HG02840 (cell line): ENCODE data around the gene CNEP1R1.

ENCODE experiments used
- ATAC-seq: cut with Tn5 transposase; IDR thresholded peaks from one replicate; pipeline ENCODE4 v1.9.1; 2021; ENCODE audit warnings: mild to moderate bottlenecking, moderate library complexity, moderate number of reproducible peaks; ENCODE audit not compliant: unreplicated experiment, low FRiP score

Gene CNEP1R1

DNA sequence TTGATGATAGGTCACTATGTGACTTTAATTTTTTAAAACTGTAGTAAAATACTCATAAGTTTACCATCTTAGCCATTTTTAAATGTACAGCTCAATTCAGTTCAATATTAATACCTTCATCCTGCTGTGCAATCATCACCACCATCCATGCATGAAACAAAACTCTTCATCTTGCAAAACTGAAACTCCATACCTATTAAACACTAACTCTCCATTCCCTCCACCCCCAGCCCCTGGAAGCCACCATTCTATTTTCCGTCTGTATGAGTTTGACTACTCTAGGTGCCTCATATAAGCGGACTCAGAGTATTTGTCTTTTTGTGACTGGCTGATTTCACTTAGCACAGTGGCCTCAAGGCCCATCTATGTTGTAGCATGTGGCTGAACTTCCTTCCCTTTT lies 9.4 kb upstream of the CNEP1R1 start:
- ATAC-seq: no peak

GRCh38 chr16:50017553-50017952 lies 7.5 kb upstream of the CNEP1R1 start:
- ATAC-seq: no peak

DNA sequence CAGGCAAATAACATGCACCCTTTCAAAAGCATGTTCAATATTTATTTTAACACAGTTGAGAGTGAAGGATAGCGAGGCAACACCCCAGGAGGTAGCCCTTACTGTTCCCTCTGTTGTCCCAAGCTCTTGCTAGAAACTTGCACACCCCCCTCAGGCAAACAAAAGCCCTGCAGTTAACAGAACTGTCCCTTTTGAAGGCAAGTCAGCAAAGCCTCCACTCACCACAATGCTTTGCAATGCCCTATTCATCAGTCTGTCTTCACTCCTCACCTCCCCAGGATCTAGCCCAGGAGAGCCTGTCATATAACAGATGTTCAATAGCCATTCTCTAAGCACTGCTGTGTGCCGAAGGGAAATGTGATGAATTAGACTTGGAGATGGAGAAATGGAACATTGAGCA lies 3.5 kb upstream of the CNEP1R1 start:
- ATAC-seq: no peak

GRCh38 chr16:50023641-50024040 lies 1.4 kb upstream of the CNEP1R1 start:
- ATAC-seq: no peak

DNA sequence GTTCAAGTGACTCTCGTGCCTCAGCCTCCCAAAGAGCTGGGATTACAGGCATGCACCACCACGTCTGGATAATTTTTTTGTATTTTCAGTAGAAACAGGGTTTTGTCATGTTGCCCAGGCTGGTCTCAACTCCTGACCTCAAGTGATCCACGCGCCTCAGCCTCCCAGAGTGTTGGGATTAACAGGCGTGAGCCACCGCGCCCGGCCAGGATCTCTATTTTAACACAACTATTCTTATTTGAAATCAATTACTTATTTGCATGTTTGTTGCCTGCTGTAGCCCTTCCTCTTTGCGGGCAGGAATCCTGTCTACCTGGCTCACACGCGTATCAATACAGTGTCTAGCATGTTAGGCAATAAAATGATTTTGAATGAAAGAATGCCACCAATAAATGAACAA lies 818 bp upstream of the CNEP1R1 start:
- ATAC-seq: no peak

GRCh38 chr16:50025537-50025931 lies 509 bp downstream of the CNEP1R1 start:
- no peak for ATAC-seq

GRCh38 chr16:50027829-50028228 lies 2.8 kb downstream of the CNEP1R1 start:
- no peak for ATAC-seq

- no peak for ATAC-seq
Measured at GRCh38 chr16:50035468-50035992, 10.5 kb downstream of the CNEP1R1 start.

- no peak for ATAC-seq
Measured at GRCh38 chr16:50036426-50036825, 11.4 kb downstream of the CNEP1R1 start.

GRCh38 chr16:50037662-50038220 lies 12.7 kb downstream of the CNEP1R1 start:
- ATAC-seq: no peak

- no peak for ATAC-seq
Measured at GRCh38 chr16:50038286-50038685, 13.3 kb downstream of the CNEP1R1 start.

- no peak for ATAC-seq
Measured at GRCh38 chr16:50038756-50039529, 13.9 kb downstream of the CNEP1R1 start.

DNA sequence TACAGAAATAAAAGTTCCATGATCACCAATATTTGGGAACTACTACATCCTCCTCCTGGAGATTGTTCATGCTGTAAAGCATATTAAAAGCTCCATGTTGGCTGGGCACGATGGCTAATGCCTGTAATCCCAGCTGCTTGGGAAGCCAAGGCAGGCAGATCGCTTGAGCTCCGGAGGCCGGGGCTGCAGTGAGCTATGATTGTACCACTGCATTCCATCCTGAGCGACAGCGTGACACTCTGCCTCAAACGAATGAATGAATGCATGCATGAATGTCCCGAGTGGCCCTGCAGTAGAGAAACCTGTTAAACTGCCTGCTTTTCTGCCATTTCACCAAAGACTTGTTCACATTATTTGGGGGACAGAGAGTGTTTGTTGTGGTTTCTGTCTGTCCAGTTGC lies 15.0 kb downstream of the CNEP1R1 start:
- no peak for ATAC-seq

DNA sequence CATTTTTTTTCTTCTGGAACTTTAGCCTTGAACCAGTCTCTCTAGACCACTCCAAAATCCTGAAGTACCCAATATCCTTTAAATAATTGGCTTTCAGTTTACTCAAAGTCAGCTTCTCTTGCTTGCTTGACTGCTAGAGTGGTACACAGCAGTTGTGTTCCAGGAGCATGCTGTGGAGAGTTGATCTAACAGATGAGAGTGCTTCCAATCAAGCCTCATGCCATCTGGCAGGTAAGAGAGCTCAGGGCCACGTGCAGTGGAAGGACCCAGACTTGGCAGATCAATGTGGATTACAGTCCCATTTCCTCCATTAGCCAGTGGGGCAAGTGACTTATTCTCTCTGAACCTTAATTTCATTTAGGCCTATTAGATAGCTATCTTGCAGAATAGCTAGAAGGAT lies 15.7 kb downstream of the CNEP1R1 start:
- no peak for ATAC-seq

- no peak for ATAC-seq
Measured at GRCh38 chr16:50043358-50043757, 18.3 kb downstream of the CNEP1R1 start.

- ATAC-seq: no peak
Measured at GRCh38 chr16:50045412-50045811, 20.4 kb downstream of the CNEP1R1 start.

GRCh38 chr16:50046853-50047252 lies 21.8 kb downstream of the CNEP1R1 start:
- no peak for ATAC-seq

DNA sequence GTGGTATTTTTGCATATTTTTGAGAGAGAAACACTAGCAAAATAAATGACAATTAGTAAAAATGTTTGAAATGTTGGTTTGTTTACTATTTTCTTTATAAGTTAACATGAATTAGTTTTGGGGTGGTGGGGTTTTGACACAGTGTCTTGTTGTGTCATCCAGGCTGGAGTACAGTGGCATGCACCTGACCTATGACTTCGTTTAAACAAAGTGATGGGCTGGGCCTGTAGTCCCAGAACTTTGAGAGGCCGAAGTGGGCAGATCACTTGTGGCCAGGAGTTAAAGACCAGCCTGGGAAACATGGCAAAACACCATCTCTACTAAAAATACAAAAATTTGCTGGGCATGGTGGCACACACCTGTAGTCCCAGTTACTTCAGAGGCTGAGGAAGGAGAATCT lies 22.8 kb downstream of the CNEP1R1 start:
- no peak for ATAC-seq

- ATAC-seq: no peak
Measured at GRCh38 chr16:50050802-50051201, 25.8 kb downstream of the CNEP1R1 start.

DNA sequence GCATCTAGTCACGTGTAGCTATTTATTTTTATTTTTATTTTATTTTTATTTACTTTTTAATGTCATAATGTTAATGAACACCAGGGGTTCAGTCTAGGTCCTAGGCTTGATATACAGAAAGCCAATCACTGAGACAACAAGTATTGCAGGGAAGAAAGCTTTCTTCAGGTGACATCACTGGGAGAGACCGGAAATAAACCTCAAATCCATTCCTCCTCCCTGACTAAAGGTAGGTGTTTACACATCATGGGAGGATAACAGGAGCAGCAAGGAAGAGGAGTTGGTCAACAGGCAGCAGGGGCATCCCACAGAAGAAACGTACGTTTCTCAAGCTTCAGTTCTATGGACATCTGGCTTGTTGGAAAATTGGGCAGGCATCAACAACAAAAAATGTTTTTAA lies 31.2 kb downstream of the CNEP1R1 start:
- ATAC-seq: no peak

GRCh38 chr16:50058091-50058771 lies 33.2 kb downstream of the CNEP1R1 start:
- ATAC-seq: no peak

DNA sequence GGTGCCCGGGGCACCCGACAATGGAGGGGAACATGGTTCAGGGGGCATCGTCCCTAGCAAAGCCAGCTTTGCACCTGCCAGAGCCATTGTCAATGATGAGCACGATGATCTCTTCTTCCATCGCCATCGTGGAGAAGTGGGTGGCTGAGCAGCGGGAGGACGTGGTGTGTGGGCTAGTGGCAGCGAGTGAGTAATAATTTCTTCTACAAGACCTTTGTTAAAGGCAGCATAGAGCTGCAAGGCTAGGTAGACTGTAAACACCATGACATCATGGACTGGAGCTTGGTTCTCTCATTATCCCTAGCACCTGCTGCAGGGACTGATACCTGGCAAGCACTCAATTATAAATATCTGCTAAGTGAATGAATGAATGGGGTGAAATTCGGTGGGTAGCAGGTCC lies 34.1 kb downstream of the CNEP1R1 start:
- no peak for ATAC-seq
